Measurements from ENCODE around the gene KCNQ5. TPM values are rescaled to one million over a fixed set of nuclear protein-coding genes. Genes with fewer than 3 reads are reported as not detected.

Gene KCNQ5
- total and polyA plus RNA-seq, 2 donors: 1.0 to 1.7 TPM

GRCh38 chr6:73079978-73080377 lies 458.1 kb downstream of the KCNQ5 start:
- 92% methylated on average over 3 of the region's 3 CpGs for WGBS
- no peaks in the 10 kb centered on the region for H3K27me3 ChIP-seq (ENCODE audit: control insufficient read depth in 2 of 2, insufficient read depth in 1 of 2, low read length in 1 of 2)

GRCh38 chr6:73081955-73082354 lies 460.1 kb downstream of the KCNQ5 start:
- Histone ChIP-seq H3K4me1 (ENCODE audit: control insufficient read depth in 2 of 2, insufficient read depth in 2 of 2, low read length in 2 of 2) (peaks cover 0 to 3% of the 10 kb centered on the region in 2 donors), H3K9me3 (ENCODE audit: control insufficient read depth in 2 of 2, insufficient read depth in 1 of 2, low read length in 1 of 2) (no peaks in the 10 kb centered on the region), H3K36me3 (ENCODE audit: control insufficient read depth in 2 of 2, insufficient read depth in 2 of 2, low read length in 1 of 2) (no peaks in the 10 kb centered on the region), H3K27ac (ENCODE audit: low read depth in 1 of 2, low read length in 1 of 2) (no peak overlapping the region), H3K4me3 (ENCODE audit: low read length in 2 of 2) (no peak overlapping the region), H3K27me3 (ENCODE audit: control insufficient read depth in 2 of 2, insufficient read depth in 1 of 2, low read length in 1 of 2) (no peaks in the 10 kb centered on the region)
- no peak for DNase-seq (ENCODE audit: low read depth in 6 of 9, low spot score in 9 of 9)
- 97% methylated on average over 2 of the region's 2 CpGs for WGBS

More at GRCh38 chr6:73079978-73080377, 458.1 kb downstream of the KCNQ5 start:
- no peak for DNase-seq (ENCODE audit: low read depth in 6 of 9, low spot score in 9 of 9)
- Histone ChIP-seq H3K36me3 (ENCODE audit: control insufficient read depth in 2 of 2, insufficient read depth in 2 of 2, low read length in 1 of 2) (no peaks in the 10 kb centered on the region), H3K4me3 (ENCODE audit: low read length in 2 of 2) (no peak overlapping the region), H3K4me1 (ENCODE audit: control insufficient read depth in 2 of 2, insufficient read depth in 2 of 2, low read length in 2 of 2) (no peaks in the 10 kb centered on the region), H3K9me3 (ENCODE audit: control insufficient read depth in 2 of 2, insufficient read depth in 1 of 2, low read length in 1 of 2) (no peaks in the 10 kb centered on the region), H3K27ac (ENCODE audit: low read depth in 1 of 2, low read length in 1 of 2) (no peak overlapping the region)

DNA sequence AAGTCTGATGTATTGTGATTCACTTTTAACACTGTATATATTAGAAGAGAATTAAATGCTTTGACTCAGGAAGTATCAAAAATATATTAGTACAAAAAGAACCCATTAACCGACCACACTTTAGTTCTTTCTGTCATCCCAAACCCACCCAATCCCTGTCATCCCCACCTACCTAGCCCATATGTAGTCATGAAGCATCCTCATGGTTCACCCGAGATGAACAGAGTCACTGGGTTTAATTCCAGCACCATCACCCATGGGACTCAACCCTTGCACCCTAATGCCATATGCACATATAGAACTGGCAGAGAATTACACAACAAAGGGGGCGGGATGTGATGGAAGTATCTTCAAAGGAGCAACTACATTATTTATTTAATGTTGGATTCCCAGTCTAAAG lies 462.0 kb downstream of the KCNQ5 start:
- H3K4me3 ChIP-seq (ENCODE audit: low read length in 2 of 2): no peak overlapping the region
- H3K27me3 ChIP-seq (ENCODE audit: control insufficient read depth in 2 of 2, insufficient read depth in 1 of 2, low read length in 1 of 2): no peaks in the 10 kb centered on the region
- peaks cover 0 to 3% of the 10 kb centered on the region in 2 donors for H3K4me1 ChIP-seq (ENCODE audit: control insufficient read depth in 2 of 2, insufficient read depth in 2 of 2, low read length in 2 of 2)
- no peak for DNase-seq (ENCODE audit: low read depth in 6 of 9, low spot score in 9 of 9)
- H3K9me3 ChIP-seq (ENCODE audit: control insufficient read depth in 2 of 2, insufficient read depth in 1 of 2, low read length in 1 of 2): no peaks in the 10 kb centered on the region
- no peak overlapping the region for H3K27ac ChIP-seq (ENCODE audit: low read depth in 1 of 2, low read length in 1 of 2)
- WGBS: 98% methylated on average over 3 of the region's 3 CpGs
- H3K36me3 ChIP-seq (ENCODE audit: control insufficient read depth in 2 of 2, insufficient read depth in 2 of 2, low read length in 1 of 2): no peaks in the 10 kb centered on the region

DNA sequence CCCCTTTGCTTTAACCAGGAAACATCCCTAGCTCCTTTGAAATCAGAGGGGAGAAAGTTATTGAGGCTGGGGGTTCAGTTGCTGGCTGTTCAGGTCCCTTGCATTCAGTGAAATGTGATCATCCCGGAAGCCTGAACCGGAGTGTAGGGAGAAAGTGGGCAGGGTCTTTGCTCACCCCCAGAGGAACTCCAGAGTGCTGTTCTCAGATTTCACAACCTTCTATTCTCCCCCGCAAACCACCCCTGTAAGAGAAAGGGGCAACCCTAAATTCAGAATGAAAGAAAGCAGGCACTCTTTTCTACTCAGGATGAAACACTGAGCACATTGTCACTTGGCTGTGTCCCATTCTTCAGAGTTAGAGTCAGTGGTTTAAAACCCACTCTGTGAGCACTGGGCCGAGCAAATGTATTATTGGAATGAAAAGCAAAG lies 463.6 kb downstream of the KCNQ5 start:
- no peak for DNase-seq (ENCODE audit: low read depth in 6 of 9, low spot score in 9 of 9)
- Histone ChIP-seq H3K27ac (ENCODE audit: low read depth in 1 of 2, low read length in 1 of 2) (no peak overlapping the region), H3K4me1 (ENCODE audit: control insufficient read depth in 2 of 2, insufficient read depth in 2 of 2, low read length in 2 of 2) (peaks cover 0 to 3% of the 10 kb centered on the region in 2 donors), H3K36me3 (ENCODE audit: control insufficient read depth in 2 of 2, insufficient read depth in 2 of 2, low read length in 1 of 2) (no peaks in the 10 kb centered on the region), H3K27me3 (ENCODE audit: control insufficient read depth in 2 of 2, insufficient read depth in 1 of 2, low read length in 1 of 2) (no peaks in the 10 kb centered on the region), H3K4me3 (ENCODE audit: low read length in 2 of 2) (no peak overlapping the region), H3K9me3 (ENCODE audit: control insufficient read depth in 2 of 2, insufficient read depth in 1 of 2, low read length in 1 of 2) (no peaks in the 10 kb centered on the region)
- 91% methylated on average over 4 of the region's 4 CpGs for WGBS

DNA sequence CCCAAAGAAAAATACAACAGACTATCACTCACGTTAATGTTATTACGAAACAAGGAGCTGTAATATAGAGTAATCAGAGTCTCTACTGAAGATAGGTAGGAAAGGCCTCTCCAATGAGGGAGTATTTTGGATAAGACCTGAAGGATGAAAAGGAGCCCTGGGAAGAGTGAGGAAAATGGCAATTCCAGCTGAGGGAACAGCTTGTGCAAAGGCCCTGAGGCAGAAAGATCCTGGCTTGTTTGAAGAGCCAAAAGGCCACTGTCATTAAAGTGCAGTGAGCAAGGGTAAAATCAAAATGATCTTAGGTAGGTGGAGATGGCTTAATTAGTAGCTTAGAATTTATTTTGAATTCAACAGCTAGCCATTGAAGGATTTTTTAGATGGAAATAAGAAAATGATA lies 464.9 kb downstream of the KCNQ5 start:
- peaks cover 0 to 3% of the 10 kb centered on the region in 2 donors for H3K4me1 ChIP-seq (ENCODE audit: control insufficient read depth in 2 of 2, insufficient read depth in 2 of 2, low read length in 2 of 2)
- no peak for DNase-seq (ENCODE audit: low read depth in 6 of 9, low spot score in 9 of 9)
- no peak overlapping the region for H3K4me3 ChIP-seq (ENCODE audit: low read length in 2 of 2)
- 77% methylated on average over 2 of the region's 2 CpGs for WGBS
- H3K27ac ChIP-seq (ENCODE audit: low read depth in 1 of 2, low read length in 1 of 2): no peak overlapping the region
- no peaks in the 10 kb centered on the region for H3K36me3 ChIP-seq (ENCODE audit: control insufficient read depth in 2 of 2, insufficient read depth in 2 of 2, low read length in 1 of 2)
- no peaks in the 10 kb centered on the region for H3K9me3 ChIP-seq (ENCODE audit: control insufficient read depth in 2 of 2, insufficient read depth in 1 of 2, low read length in 1 of 2)
- H3K27me3 ChIP-seq (ENCODE audit: control insufficient read depth in 2 of 2, insufficient read depth in 1 of 2, low read length in 1 of 2): no peaks in the 10 kb centered on the region

DNA sequence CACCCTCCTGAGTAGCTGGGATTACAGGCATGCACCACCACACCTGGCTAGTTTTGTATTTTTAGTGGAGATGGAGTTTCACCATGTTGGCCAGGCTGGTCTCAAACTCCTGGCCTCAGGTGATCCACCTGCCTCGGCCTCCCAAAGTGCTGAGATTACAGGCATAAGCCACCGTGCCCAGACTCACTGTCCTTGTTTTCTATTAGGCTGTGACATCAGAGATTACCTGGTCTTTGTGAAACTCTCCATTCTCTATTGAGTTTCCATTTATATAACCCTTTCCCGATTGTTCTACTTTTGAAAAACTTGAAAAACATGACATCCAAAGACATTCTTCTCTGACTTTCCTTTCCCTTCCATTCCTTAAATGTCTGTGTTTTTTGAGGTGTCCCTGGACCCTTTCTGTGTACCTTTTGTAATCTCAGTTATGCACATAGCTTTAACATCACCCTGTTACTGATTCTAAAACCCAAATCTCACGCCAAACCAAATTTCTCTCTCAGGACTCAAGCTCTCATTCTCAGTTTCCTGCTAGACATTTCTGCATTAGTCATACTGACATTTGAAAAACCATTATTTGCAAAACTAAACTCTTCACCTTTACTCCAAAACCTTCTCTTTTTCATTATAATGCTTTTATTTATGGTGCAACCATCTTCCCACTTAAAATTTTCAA lies 466.4 kb downstream of the KCNQ5 start:
- no peak overlapping the region for H3K27ac ChIP-seq (ENCODE audit: low read depth in 1 of 2, low read length in 1 of 2)
- H3K9me3 ChIP-seq (ENCODE audit: control insufficient read depth in 2 of 2, insufficient read depth in 1 of 2, low read length in 1 of 2): no peaks in the 10 kb centered on the region
- peaks cover 0 to 3% of the 10 kb centered on the region in 2 donors for H3K4me1 ChIP-seq (ENCODE audit: control insufficient read depth in 2 of 2, insufficient read depth in 2 of 2, low read length in 2 of 2)
- no peaks in the 10 kb centered on the region for H3K36me3 ChIP-seq (ENCODE audit: control insufficient read depth in 2 of 2, insufficient read depth in 2 of 2, low read length in 1 of 2)
- no peaks in the 10 kb centered on the region for H3K27me3 ChIP-seq (ENCODE audit: control insufficient read depth in 2 of 2, insufficient read depth in 1 of 2, low read length in 1 of 2)
- 98% methylated on average over 4 of the region's 4 CpGs for WGBS
- H3K4me3 ChIP-seq (ENCODE audit: low read length in 2 of 2): no peak overlapping the region
- DNase-seq (ENCODE audit: low read depth in 6 of 9, low spot score in 9 of 9): no peak

- H3K27ac ChIP-seq (ENCODE audit: low read depth in 1 of 2, low read length in 1 of 2): no peak overlapping the region
- no peaks in the 10 kb centered on the region for H3K27me3 ChIP-seq (ENCODE audit: control insufficient read depth in 2 of 2, insufficient read depth in 1 of 2, low read length in 1 of 2)
- H3K4me3 ChIP-seq (ENCODE audit: low read length in 2 of 2): no peak overlapping the region
- no peak for DNase-seq (ENCODE audit: low read depth in 6 of 9, low spot score in 9 of 9)
- 84% methylated on average over 4 of the region's 4 CpGs for WGBS
- no peaks in the 10 kb centered on the region for H3K9me3 ChIP-seq (ENCODE audit: control insufficient read depth in 2 of 2, insufficient read depth in 1 of 2, low read length in 1 of 2)
- H3K4me1 ChIP-seq (ENCODE audit: control insufficient read depth in 2 of 2, insufficient read depth in 2 of 2, low read length in 2 of 2): no peaks in the 10 kb centered on the region
- H3K36me3 ChIP-seq (ENCODE audit: control insufficient read depth in 2 of 2, insufficient read depth in 2 of 2, low read length in 1 of 2): no peaks in the 10 kb centered on the region
Measured at GRCh38 chr6:73104921-73105320, 483.1 kb downstream of the KCNQ5 start.

DNA sequence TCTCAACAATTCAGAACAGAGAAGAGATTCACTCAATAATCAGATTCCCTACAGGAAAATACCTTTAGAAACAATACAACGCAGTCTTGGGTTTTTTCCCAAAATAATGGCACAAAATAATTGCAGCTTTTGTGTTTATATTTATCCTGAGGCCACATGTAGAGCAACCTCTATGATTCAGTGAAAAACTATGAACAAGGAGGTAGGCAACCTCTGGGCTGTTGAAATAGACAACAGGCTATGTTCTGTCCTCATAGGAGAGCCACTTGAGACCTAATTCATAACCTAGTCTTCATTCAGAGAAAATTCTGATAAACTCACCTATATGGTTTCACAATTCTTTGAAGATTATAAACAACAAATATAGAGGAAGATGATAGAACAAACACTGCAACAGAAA lies 485.2 kb downstream of the KCNQ5 start:
- H3K9me3 ChIP-seq (ENCODE audit: control insufficient read depth in 2 of 2, insufficient read depth in 1 of 2, low read length in 1 of 2): no peaks in the 10 kb centered on the region
- no peak overlapping the region for H3K4me3 ChIP-seq (ENCODE audit: low read length in 2 of 2)
- H3K4me1 ChIP-seq (ENCODE audit: control insufficient read depth in 2 of 2, insufficient read depth in 2 of 2, low read length in 2 of 2): no peaks in the 10 kb centered on the region
- WGBS: 97% methylated on average over 1 of the region's 1 CpG
- no peak for DNase-seq (ENCODE audit: low read depth in 6 of 9, low spot score in 9 of 9)
- no peak overlapping the region for H3K27ac ChIP-seq (ENCODE audit: low read depth in 1 of 2, low read length in 1 of 2)
- no peaks in the 10 kb centered on the region for H3K27me3 ChIP-seq (ENCODE audit: control insufficient read depth in 2 of 2, insufficient read depth in 1 of 2, low read length in 1 of 2)
- H3K36me3 ChIP-seq (ENCODE audit: control insufficient read depth in 2 of 2, insufficient read depth in 2 of 2, low read length in 1 of 2): no peaks in the 10 kb centered on the region

GRCh38 chr6:73108949-73109348 lies 487.1 kb downstream of the KCNQ5 start:
- H3K9me3 ChIP-seq (ENCODE audit: control insufficient read depth in 2 of 2, insufficient read depth in 1 of 2, low read length in 1 of 2): no peaks in the 10 kb centered on the region
- H3K4me3 ChIP-seq (ENCODE audit: low read length in 2 of 2): no peak overlapping the region
- no peak for DNase-seq (ENCODE audit: low read depth in 6 of 9, low spot score in 9 of 9)
- no peak overlapping the region for H3K27ac ChIP-seq (ENCODE audit: low read depth in 1 of 2, low read length in 1 of 2)
- H3K4me1 ChIP-seq (ENCODE audit: control insufficient read depth in 2 of 2, insufficient read depth in 2 of 2, low read length in 2 of 2): no peaks in the 10 kb centered on the region
- no peaks in the 10 kb centered on the region for H3K36me3 ChIP-seq (ENCODE audit: control insufficient read depth in 2 of 2, insufficient read depth in 2 of 2, low read length in 1 of 2)
- H3K27me3 ChIP-seq (ENCODE audit: control insufficient read depth in 2 of 2, insufficient read depth in 1 of 2, low read length in 1 of 2): no peaks in the 10 kb centered on the region
- WGBS: over 99% methylated on average over 3 of the region's 3 CpGs

Measured in thymus (tissue), 11 donors.